ENCODE measurements around the gene TMEM232. TPM values are rescaled to one million over a fixed set of nuclear protein-coding genes. Genes with fewer than 3 reads are reported as not detected.
"Not testable (repeated sequence)": the region's sequence is repeated elsewhere in the genome, so short reads cannot be mapped to it uniquely, and the experiment has no call there.

TMEM232 gene
- total RNA-seq, 4 donors from 2014 or later: 1.2 to 3.8 (median 2.0) TPM

- intact Hi-C loops (cut with DNase I): no loop called here
- H3K4me3 ChIP-seq: no peak overlapping the region
- no peak for TF ChIP-seq POLR2A (IDR thresholded peaks at IDR 0.05; ENCODE audit: low read depth)
- no peak overlapping the region for H3K27ac ChIP-seq (replicated peaks in 1 of 4)
- H3K36me3 ChIP-seq: no peaks in the 10 kb centered on the region
- DNase-seq (ENCODE audit: extremely low spot score): no peak
- no peaks in the 10 kb centered on the region for H3K27me3 ChIP-seq
- H3K4me1 ChIP-seq: no peaks in the 10 kb centered on the region
- 35% methylated on average over 3 of the region's 3 CpGs for WGBS
- H3K9me3 ChIP-seq: no peaks in the 10 kb centered on the region
Measured at GRCh38 chr5:110702704-110703103, 23.8 kb downstream of the TMEM232 start.

GRCh38 chr5:110702300-110702699 is 24.2 kb downstream of the TMEM232 start:
- Histone ChIP-seq H3K27ac (replicated peaks in 1 of 4) (no peak overlapping the region), H3K4me1 (no peaks in the 10 kb centered on the region), H3K27me3 (no peaks in the 10 kb centered on the region), H3K9me3 (no peaks in the 10 kb centered on the region), H3K36me3 (no peaks in the 10 kb centered on the region), H3K4me3 (no peak overlapping the region)
- intact Hi-C loops (cut with DNase I): no loop called here
- DNase-seq (ENCODE audit: extremely low spot score): no peak
- TF ChIP-seq POLR2A (IDR thresholded peaks at IDR 0.05; ENCODE audit: low read depth): no peak
- TF ChIP-seq CTCF (IDR thresholded peaks at IDR 0.05): no peak
- TF ChIP-seq POLR2AphosphoS5 (IDR thresholded peaks at IDR 0.05): no peak
- no peak for TF ChIP-seq EP300 (IDR thresholded peaks at IDR 0.05)
- 67% methylated on average over 1 of the region's 1 CpG for WGBS

- H3K36me3 ChIP-seq; H3K27ac ChIP-seq (replicated peaks in 1 of 4); H3K9me3 ChIP-seq; H3K4me3 ChIP-seq; intact Hi-C loops (cut with DNase I); H3K27me3 ChIP-seq; H3K4me1 ChIP-seq: not testable (repeated sequence)
- DNase-seq (ENCODE audit: extremely low spot score): peak; percentile 24
- WGBS: 100% methylated on average over 3 of the region's 5 CpGs
Measured at GRCh38 chr5:110692669-110693068, 33.8 kb downstream of the TMEM232 start.

- 95% methylated on average over 1 of the region's 1 CpG for WGBS
- H3K4me1 ChIP-seq; H3K9me3 ChIP-seq; intact Hi-C loops (cut with DNase I); H3K36me3 ChIP-seq; H3K27ac ChIP-seq (replicated peaks in 1 of 4); H3K4me3 ChIP-seq; DNase-seq (ENCODE audit: extremely low spot score); H3K27me3 ChIP-seq: not testable (repeated sequence)
Measured at GRCh38 chr5:110690587-110690986, 35.9 kb downstream of the TMEM232 start.

- WGBS: 87% methylated on average over 1 of the region's 1 CpG
- Histone ChIP-seq H3K9me3 (no peaks in the 10 kb centered on the region), H3K4me1 (no peaks in the 10 kb centered on the region)
Measured at GRCh38 chr5:110687485-110687884, 39.0 kb downstream of the TMEM232 start.

GRCh38 chr5:110686270-110686669 is 40.2 kb downstream of the TMEM232 start:
- intact Hi-C loops (cut with DNase I): no loop called here
- no peak for DNase-seq (ENCODE audit: extremely low spot score)
- Histone ChIP-seq H3K36me3 (no peaks in the 10 kb centered on the region), H3K4me3 (no peak overlapping the region), H3K27me3 (no peaks in the 10 kb centered on the region), H3K27ac (replicated peaks in 1 of 4) (no peak overlapping the region), H3K9me3 (no peaks in the 10 kb centered on the region), H3K4me1 (no peaks in the 10 kb centered on the region)
- TF ChIP-seq EP300 (IDR thresholded peaks at IDR 0.05): no peak
- TF ChIP-seq CTCF (IDR thresholded peaks at IDR 0.05): no peak
- WGBS: 94% methylated on average over 2 of the region's 2 CpGs

More at GRCh38 chr5:110687485-110687884, 39.0 kb downstream of the TMEM232 start:
- H3K36me3 ChIP-seq: no peaks in the 10 kb centered on the region
- H3K27me3 ChIP-seq: no peaks in the 10 kb centered on the region
- no peak for DNase-seq (ENCODE audit: extremely low spot score)
- H3K4me3 ChIP-seq: no peak overlapping the region
- H3K27ac ChIP-seq (replicated peaks in 1 of 4): no peak overlapping the region
- TF ChIP-seq CTCF (IDR thresholded peaks at IDR 0.05): no peak
- TF ChIP-seq EP300 (IDR thresholded peaks at IDR 0.05): no peak
- TF ChIP-seq POLR2AphosphoS5 (IDR thresholded peaks at IDR 0.05): no peak
- no peak for TF ChIP-seq POLR2A (IDR thresholded peaks at IDR 0.05; ENCODE audit: low read depth)
- intact Hi-C loops (cut with DNase I): no loop called here
